ENCODE measurements around the gene INTS6. TPM values are rescaled to one million over a fixed set of nuclear protein-coding genes. Genes with fewer than 3 reads are reported as not detected.

Gene INTS6
- total RNA-seq, 4 donors from 2014 or later = 15.3 to 37.0 (median 25.2) TPM

DNA sequence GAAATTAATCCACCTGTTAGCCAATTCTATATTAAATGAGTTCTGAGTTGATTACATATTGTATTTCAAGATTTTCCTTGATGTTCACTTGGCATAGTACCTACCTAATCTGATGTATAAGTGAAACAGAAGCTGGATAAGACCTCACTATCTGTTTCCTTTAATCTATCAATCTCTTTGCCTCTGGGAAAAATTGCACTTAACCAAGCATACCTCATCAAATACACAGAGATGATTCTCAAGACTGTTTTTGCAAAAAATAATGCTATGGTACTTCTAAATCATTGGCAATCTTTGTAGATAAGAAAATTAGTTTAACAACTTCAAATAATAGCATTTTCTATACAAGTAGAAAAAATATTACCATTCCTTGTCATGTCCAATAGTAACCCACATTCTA is 58.1 kb downstream of the INTS6 start:
- in situ Hi-C loops (cut with MboI; ENCODE audit: low pct_ligation_motif_present in 1 of 4, low pct_unique_long_range_greater_than_20kb in 1 of 4, low sequenced_read_pairs in 3 of 4) (no loop called here), intact Hi-C loops (cut with DNase I; ENCODE audit: low total_unique reads) (no loop called here)

DNA sequence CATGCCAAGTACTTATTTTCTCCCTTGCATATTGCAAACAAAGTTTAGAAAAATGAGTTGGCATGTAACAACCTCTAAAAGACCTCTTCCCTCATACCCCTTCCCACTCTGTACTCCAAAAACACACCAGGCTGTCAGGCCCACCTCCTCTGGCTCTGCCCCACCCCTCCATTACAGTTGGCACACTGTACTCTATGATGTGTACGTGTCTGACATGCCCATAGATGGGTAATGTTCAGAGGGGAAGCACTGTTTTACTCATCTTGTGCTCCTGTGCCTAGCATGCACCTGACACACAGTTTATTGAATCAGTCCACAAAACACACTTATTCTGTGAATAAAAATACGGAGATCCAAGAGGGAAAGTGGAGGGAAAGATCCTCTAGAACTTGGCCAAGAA is 67.7 kb downstream of the INTS6 start:
- intact Hi-C loops (cut with DNase I; ENCODE audit: low total_unique reads) (no loop called here), in situ Hi-C loops (cut with MboI; ENCODE audit: low pct_ligation_motif_present in 1 of 4, low pct_unique_long_range_greater_than_20kb in 1 of 4, low sequenced_read_pairs in 3 of 4) (no loop called here)
- WGBS, 2 donors (ENCODE audit: low coverage in 1 of 2) = 90 to 94% methylated on average over 2 of the region's 2 CpGs
- Histone ChIP-seq H3K27ac (no peak overlapping the region), H3K9me3 (no peaks in the 10 kb centered on the region), H3K4me1 (no peaks in the 10 kb centered on the region), H3K4me3 (no peak overlapping the region), H3K27me3 (no peaks in the 10 kb centered on the region), H3K36me3 (peaks cover 0 to 37% (median 8%) of the 10 kb centered on the region in 4 donors)
- TF ChIP-seq EP300 (IDR thresholded peaks at IDR 0.05; ENCODE audit: low read depth) (no peak), POLR2AphosphoS5 (IDR thresholded peaks at IDR 0.05) (no peak), POLR2A (IDR thresholded peaks at IDR 0.05) (no peak)
- TF ChIP-seq, protein P1, sequence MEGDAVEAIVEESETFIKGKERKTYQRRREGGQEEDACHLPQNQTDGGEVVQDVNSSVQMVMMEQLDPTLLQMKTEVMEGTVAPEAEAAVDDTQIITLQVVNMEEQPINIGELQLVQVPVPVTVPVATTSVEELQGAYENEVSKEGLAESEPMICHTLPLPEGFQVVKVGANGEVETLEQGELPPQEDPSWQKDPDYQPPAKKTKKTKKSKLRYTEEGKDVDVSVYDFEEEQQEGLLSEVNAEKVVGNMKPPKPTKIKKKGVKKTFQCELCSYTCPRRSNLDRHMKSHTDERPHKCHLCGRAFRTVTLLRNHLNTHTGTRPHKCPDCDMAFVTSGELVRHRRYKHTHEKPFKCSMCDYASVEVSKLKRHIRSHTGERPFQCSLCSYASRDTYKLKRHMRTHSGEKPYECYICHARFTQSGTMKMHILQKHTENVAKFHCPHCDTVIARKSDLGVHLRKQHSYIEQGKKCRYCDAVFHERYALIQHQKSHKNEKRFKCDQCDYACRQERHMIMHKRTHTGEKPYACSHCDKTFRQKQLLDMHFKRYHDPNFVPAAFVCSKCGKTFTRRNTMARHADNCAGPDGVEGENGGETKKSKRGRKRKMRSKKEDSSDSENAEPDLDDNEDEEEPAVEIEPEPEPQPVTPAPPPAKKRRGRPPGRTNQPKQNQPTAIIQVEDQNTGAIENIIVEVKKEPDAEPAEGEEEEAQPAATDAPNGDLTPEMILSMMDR (IDR thresholded peaks at IDR 0.05) = no peak
- DNase-seq = no peak

More for the DNA sequence above, 58.1 kb downstream of the INTS6 start:
- TF ChIP-seq POLR2AphosphoS5 (IDR thresholded peaks at IDR 0.05) = no peak
- no peak for TF ChIP-seq EP300 (IDR thresholded peaks at IDR 0.05; ENCODE audit: low read depth)
- TF ChIP-seq, protein P1 (IDR thresholded peaks at IDR 0.05) = no peak
- no peak for TF ChIP-seq POLR2A (IDR thresholded peaks at IDR 0.05)
- H3K4me1 ChIP-seq = peaks cover 3 to 21% (median 8%) of the 10 kb centered on the region in 4 donors
- no peak for DNase-seq
- H3K4me3 ChIP-seq = no peak overlapping the region
- no peaks in the 10 kb centered on the region for H3K27me3 ChIP-seq
- no peaks in the 10 kb centered on the region for H3K9me3 ChIP-seq
- H3K27ac ChIP-seq = no peak overlapping the region
- no peaks in the 10 kb centered on the region for H3K36me3 ChIP-seq

DNA sequence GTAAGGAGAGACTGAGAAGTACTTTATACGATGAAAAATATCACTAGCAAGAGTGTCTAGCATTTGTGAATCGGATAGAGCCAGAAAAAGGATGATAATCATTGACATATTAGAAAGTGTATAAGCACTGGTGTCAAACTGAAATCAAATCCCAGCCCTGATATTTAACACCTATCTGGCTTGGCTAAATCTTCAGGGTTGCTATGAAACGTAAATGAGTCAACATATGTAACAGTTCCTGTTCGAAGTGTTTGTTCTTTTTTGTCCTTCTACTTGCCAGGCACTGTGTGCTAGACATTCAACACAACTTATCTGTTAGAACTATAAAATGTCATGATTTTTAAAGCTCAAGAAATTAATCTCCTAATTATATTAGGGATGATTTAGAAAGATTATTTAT is 72.6 kb downstream of the INTS6 start:
- Histone ChIP-seq H3K36me3 (peaks cover 0 to 66% (median 17%) of the 10 kb centered on the region in 4 donors), H3K27ac (no peak overlapping the region), H3K27me3 (no peaks in the 10 kb centered on the region), H3K9me3 (no peaks in the 10 kb centered on the region), H3K4me3 (no peak overlapping the region), H3K4me1 (no peaks in the 10 kb centered on the region)
- DNase-seq = no peak
- WGBS, 2 donors (ENCODE audit: low coverage in 1 of 2) = 76 to 78% methylated on average over 4 of the region's 4 CpGs
- in situ Hi-C loops (cut with MboI; ENCODE audit: low pct_ligation_motif_present in 1 of 4, low pct_unique_long_range_greater_than_20kb in 1 of 4, low sequenced_read_pairs in 3 of 4) = no loop called here
- intact Hi-C loops (cut with DNase I; ENCODE audit: low total_unique reads) = no loop called here
- TF ChIP-seq, protein P1 (IDR thresholded peaks at IDR 0.05) = no peak
- TF ChIP-seq POLR2A (IDR thresholded peaks at IDR 0.05) (no peak), EP300 (IDR thresholded peaks at IDR 0.05; ENCODE audit: low read depth) (no peak), POLR2AphosphoS5 (IDR thresholded peaks at IDR 0.05) (no peak)

DNA sequence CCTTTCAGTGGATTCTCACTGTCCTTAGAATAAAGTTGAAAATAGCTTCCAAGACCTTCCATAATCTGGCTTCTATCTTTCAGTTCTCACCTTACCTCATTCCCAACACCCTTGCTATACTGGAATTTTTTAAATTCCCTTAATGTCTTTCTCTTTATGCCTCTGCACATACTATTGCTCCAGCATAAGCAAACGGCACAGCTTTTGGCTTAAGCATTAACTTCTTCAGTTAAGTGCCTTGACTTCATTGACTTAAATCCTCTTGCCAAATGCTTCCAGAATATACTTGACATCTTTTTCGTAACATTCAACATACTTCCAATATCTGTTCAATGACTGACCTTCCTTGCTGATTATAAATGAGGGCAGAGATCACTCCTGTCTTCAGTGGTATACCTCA is 79.4 kb downstream of the INTS6 start:
- Histone ChIP-seq H3K27ac (no peak overlapping the region), H3K9me3 (no peaks in the 10 kb centered on the region), H3K4me1 (no peaks in the 10 kb centered on the region), H3K27me3 (no peaks in the 10 kb centered on the region), H3K36me3 (peaks cover 0 to 50% (median 21%) of the 10 kb centered on the region in 4 donors), H3K4me3 (no peak overlapping the region)
- in situ Hi-C loops (cut with MboI; ENCODE audit: low pct_ligation_motif_present in 1 of 4, low pct_unique_long_range_greater_than_20kb in 1 of 4, low sequenced_read_pairs in 3 of 4) (no loop called here), intact Hi-C loops (cut with DNase I; ENCODE audit: low total_unique reads) (no loop called here)
- TF ChIP-seq, protein P1 (IDR thresholded peaks at IDR 0.05) = no peak
- no peak for TF ChIP-seq POLR2A (IDR thresholded peaks at IDR 0.05)
- no peak for TF ChIP-seq POLR2AphosphoS5 (IDR thresholded peaks at IDR 0.05)
- TF ChIP-seq EP300 (IDR thresholded peaks at IDR 0.05; ENCODE audit: low read depth) = no peak
- 93 to 100% methylated on average over 2 of the region's 2 CpGs for WGBS, 2 donors (ENCODE audit: low coverage in 1 of 2)
- no peak for DNase-seq
